Epithelial cell of proximal tubule (primary cell): ENCODE results near the gene MAML2. TPM values are rescaled to one million over a fixed set of nuclear protein-coding genes. Genes with fewer than 3 reads are reported as not detected.
A peak's percentile ranks its signal among the peaks of the same experiment; 100 is the strongest.

ENCODE experiments used
- DNase-seq: peaks from one replicate; pipeline ENCODE4 v3.0.0-alpha.2; 2011; ENCODE audit warnings: low read depth
- H3K4me3 ChIP-seq: 2 replicates; pipeline ENCODE4 v1.5.1; 2011; ENCODE audit warnings: low read depth, mild to moderate bottlenecking, low read length
- CTCF ChIP-seq: conservative IDR thresholded peaks from 2 replicates; pipeline ENCODE4 v1.5.1; 2012; ENCODE audit warnings: low read depth, mild to moderate bottlenecking, low read length
- total RNA-seq: library from RNA; depleted of rRNA; stranded (reverse); fragments of >200 nt; gene quantifications from 2 replicates; pipeline ENCODE4 v1.2.3, GENCODE V29; 2015

MAML2 gene
- total RNA-seq, 1 donor from 2014 or later = 5.1 TPM

GRCh38 chr11:96313163-96313562 lies 29.8 kb downstream of the MAML2 start:
- DNase-seq = no peak
- H3K4me3 ChIP-seq = no peak overlapping the region
- no peak for TF ChIP-seq CTCF

- TF ChIP-seq CTCF = no peak
- DNase-seq = no peak
- H3K4me3 ChIP-seq = no peak overlapping the region
These were observed 31.9 kb downstream of the MAML2 start for GRCh38 chr11:96311120-96311568.

GRCh38 chr11:96310236-96310635 lies 32.8 kb downstream of the MAML2 start:
- TF ChIP-seq CTCF = no peak
- H3K4me3 ChIP-seq = no peak overlapping the region
- DNase-seq = no peak

- H3K4me3 ChIP-seq = no peak overlapping the region
- no peak for TF ChIP-seq CTCF
- DNase-seq = no peak
These were observed 33.4 kb downstream of the MAML2 start for GRCh38 chr11:96309643-96310017.

GRCh38 chr11:96309016-96309642 lies 33.9 kb downstream of the MAML2 start:
- no peak for DNase-seq
- TF ChIP-seq CTCF = no peak
- no peak overlapping the region for H3K4me3 ChIP-seq

GRCh38 chr11:96307776-96308140 lies 35.2 kb downstream of the MAML2 start:
- DNase-seq = no peak
- TF ChIP-seq CTCF = no peak
- peak overlapping the region; percentile 44 for H3K4me3 ChIP-seq

GRCh38 chr11:96306933-96307775 lies 35.8 kb downstream of the MAML2 start:
- peak overlapping the region; percentile 44 for H3K4me3 ChIP-seq
- TF ChIP-seq CTCF = no peak
- DNase-seq = peak; percentile 98
